ENCODE measurements around the gene GNPTG.

Gene GNPTG

GRCh38 chr16:1401061-1401757 is 49.5 kb downstream of the GNPTG start:
- no peaks in the 10 kb centered on the region for H3K27me3 ChIP-seq (ENCODE audit: insufficient read depth, low read length)
- no peaks in the 10 kb centered on the region for H3K4me1 ChIP-seq (ENCODE audit: control insufficient read depth, insufficient read depth, low read length, unreplicated experiment)
- no peaks in the 10 kb centered on the region for H3K36me3 ChIP-seq (ENCODE audit: insufficient read depth, low read length)
- H2AFZ ChIP-seq (ENCODE audit: low read length, unreplicated experiment): no peak overlapping the region
- no peak overlapping the region for H3K27ac ChIP-seq (ENCODE audit: low read depth, low read length)
- no peaks in the 10 kb centered on the region for H3K79me2 ChIP-seq (ENCODE audit: control insufficient read depth, insufficient read depth, low read length, unreplicated experiment)
- H3K4me3 ChIP-seq (ENCODE audit: low read depth, low read length): no peak overlapping the region

- H3K4me3 ChIP-seq (ENCODE audit: low read depth, low read length): no peak overlapping the region
- no peak overlapping the region for H3K27ac ChIP-seq (ENCODE audit: low read depth, low read length)
- H3K79me2 ChIP-seq (ENCODE audit: control insufficient read depth, insufficient read depth, low read length, unreplicated experiment): no peaks in the 10 kb centered on the region
- H3K27me3 ChIP-seq (ENCODE audit: insufficient read depth, low read length): no peaks in the 10 kb centered on the region
- H3K36me3 ChIP-seq (ENCODE audit: insufficient read depth, low read length): no peaks in the 10 kb centered on the region
- no peak overlapping the region for H2AFZ ChIP-seq (ENCODE audit: low read length, unreplicated experiment)
- H3K4me1 ChIP-seq (ENCODE audit: control insufficient read depth, insufficient read depth, low read length, unreplicated experiment): no peaks in the 10 kb centered on the region
Measured at GRCh38 chr16:1401758-1402154, 50.0 kb downstream of the GNPTG start.

GRCh38 chr16:1403036-1403435 is 51.3 kb downstream of the GNPTG start:
- Histone ChIP-seq H3K27ac (ENCODE audit: low read depth, low read length) (no peak overlapping the region), H3K36me3 (ENCODE audit: insufficient read depth, low read length) (no peaks in the 10 kb centered on the region), H3K27me3 (ENCODE audit: insufficient read depth, low read length) (no peaks in the 10 kb centered on the region), H2AFZ (ENCODE audit: low read length, unreplicated experiment) (no peak overlapping the region), H3K79me2 (ENCODE audit: control insufficient read depth, insufficient read depth, low read length, unreplicated experiment) (no peaks in the 10 kb centered on the region), H3K4me3 (ENCODE audit: low read depth, low read length) (no peak overlapping the region), H3K4me1 (ENCODE audit: control insufficient read depth, insufficient read depth, low read length, unreplicated experiment) (no peaks in the 10 kb centered on the region)

- Histone ChIP-seq H2AFZ (ENCODE audit: low read length, unreplicated experiment) (no peak overlapping the region), H3K27ac (ENCODE audit: low read depth, low read length) (no peak overlapping the region), H3K79me2 (ENCODE audit: control insufficient read depth, insufficient read depth, low read length, unreplicated experiment) (no peaks in the 10 kb centered on the region), H3K36me3 (ENCODE audit: insufficient read depth, low read length) (no peaks in the 10 kb centered on the region), H3K4me3 (ENCODE audit: low read depth, low read length) (no peak overlapping the region), H3K27me3 (ENCODE audit: insufficient read depth, low read length) (no peaks in the 10 kb centered on the region), H3K4me1 (ENCODE audit: control insufficient read depth, insufficient read depth, low read length, unreplicated experiment) (peaks cover 3% of the 10 kb centered on the region)
Measured at GRCh38 chr16:1403733-1404132, 52.0 kb downstream of the GNPTG start.

- Histone ChIP-seq H3K27me3 (ENCODE audit: insufficient read depth, low read length) (no peaks in the 10 kb centered on the region), H3K79me2 (ENCODE audit: control insufficient read depth, insufficient read depth, low read length, unreplicated experiment) (no peaks in the 10 kb centered on the region), H3K36me3 (ENCODE audit: insufficient read depth, low read length) (no peaks in the 10 kb centered on the region), H2AFZ (ENCODE audit: low read length, unreplicated experiment) (no peak overlapping the region), H3K27ac (ENCODE audit: low read depth, low read length) (no peak overlapping the region), H3K4me1 (ENCODE audit: control insufficient read depth, insufficient read depth, low read length, unreplicated experiment) (peaks cover 3% of the 10 kb centered on the region), H3K4me3 (ENCODE audit: low read depth, low read length) (peak overlapping the region; percentile 71; the same call in 1 of the 2 replicates)
Measured at GRCh38 chr16:1407753-1408152, 56.0 kb downstream of the GNPTG start.

GRCh38 chr16:1408171-1408837 is 56.6 kb downstream of the GNPTG start:
- Histone ChIP-seq H3K27me3 (ENCODE audit: insufficient read depth, low read length) (no peaks in the 10 kb centered on the region), H3K79me2 (ENCODE audit: control insufficient read depth, insufficient read depth, low read length, unreplicated experiment) (no peaks in the 10 kb centered on the region), H3K27ac (ENCODE audit: low read depth, low read length) (no peak overlapping the region), H2AFZ (ENCODE audit: low read length, unreplicated experiment) (no peak overlapping the region), H3K4me3 (ENCODE audit: low read depth, low read length) (peak overlapping the region; percentile 71), H3K36me3 (ENCODE audit: insufficient read depth, low read length) (no peaks in the 10 kb centered on the region), H3K4me1 (ENCODE audit: control insufficient read depth, insufficient read depth, low read length, unreplicated experiment) (peaks cover 3% of the 10 kb centered on the region)

- Histone ChIP-seq H3K4me3 (ENCODE audit: low read depth, low read length) (no peak overlapping the region), H3K79me2 (ENCODE audit: control insufficient read depth, insufficient read depth, low read length, unreplicated experiment) (no peaks in the 10 kb centered on the region), H3K27me3 (ENCODE audit: insufficient read depth, low read length) (no peaks in the 10 kb centered on the region), H2AFZ (ENCODE audit: low read length, unreplicated experiment) (no peak overlapping the region), H3K36me3 (ENCODE audit: insufficient read depth, low read length) (no peaks in the 10 kb centered on the region), H3K27ac (ENCODE audit: low read depth, low read length) (no peak overlapping the region), H3K4me1 (ENCODE audit: control insufficient read depth, insufficient read depth, low read length, unreplicated experiment) (peaks cover 8% of the 10 kb centered on the region)
Measured at GRCh38 chr16:1412847-1413246, 61.1 kb downstream of the GNPTG start.
